ENCODE results near the gene MRPL12.
"Not testable (repeated sequence)": the region's sequence is repeated elsewhere in the genome, so short reads cannot be mapped to it uniquely, and the experiment has no call there.

MRPL12 gene

GRCh38 chr17:81716674-81716996 is 13.5 kb downstream of the MRPL12 start:
- no peak for DNase-seq (ENCODE audit: low spot score)

GRCh38 chr17:81717049-81717765 is 14.0 kb downstream of the MRPL12 start:
- DNase-seq (ENCODE audit: low spot score), result no peak

DNA sequence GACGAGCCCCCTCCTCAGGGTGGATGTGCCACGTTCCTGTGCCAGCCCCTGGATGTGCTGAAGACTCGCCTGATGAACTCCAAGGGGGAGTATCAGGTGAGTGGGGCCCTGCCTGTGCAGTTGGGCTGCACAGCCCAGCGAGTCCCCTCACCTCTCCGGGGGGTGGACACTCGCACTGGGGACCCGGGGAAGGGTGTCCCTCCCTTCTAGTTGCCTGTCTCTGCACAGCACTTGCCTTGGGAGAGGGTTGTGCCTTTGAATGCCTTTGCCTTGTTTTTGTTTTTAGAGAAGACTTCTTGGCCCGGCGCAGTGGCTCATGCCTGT is 14.6 kb downstream of the MRPL12 start:
- DNase-seq (ENCODE audit: low spot score), result no peak

GRCh38 chr17:81719410-81720266 is 16.5 kb downstream of the MRPL12 start:
- no peak for DNase-seq (ENCODE audit: low spot score)

- DNase-seq (ENCODE audit: low spot score), result no peak
Observed at GRCh38 chr17:81720267-81721071, 17.3 kb downstream of the MRPL12 start.

GRCh38 chr17:81722184-81723120 is 19.3 kb downstream of the MRPL12 start:
- DNase-seq (ENCODE audit: low spot score), result no peak

GRCh38 chr17:81723651-81724209 is 20.6 kb downstream of the MRPL12 start:
- DNase-seq (ENCODE audit: low spot score), result peak; percentile 48

DNA sequence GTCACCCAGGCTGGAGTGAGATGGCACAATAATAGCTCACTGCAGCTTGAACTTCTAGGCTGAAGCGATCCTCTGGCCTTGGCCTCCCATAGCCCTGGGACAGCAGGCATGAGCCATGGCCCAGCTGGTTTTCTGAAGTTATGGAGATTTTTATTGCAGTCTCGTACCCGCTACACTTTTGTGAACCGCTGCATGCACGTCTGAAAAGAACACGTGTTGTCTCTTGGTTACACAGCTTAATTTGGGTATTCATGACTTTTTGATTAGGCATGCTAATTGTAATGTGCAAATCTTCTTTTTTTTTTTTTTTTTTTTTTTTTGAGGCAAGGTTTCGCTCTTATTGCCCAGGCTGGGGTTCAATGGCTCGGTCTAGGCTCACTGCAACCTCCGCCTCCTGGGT is 22.3 kb downstream of the MRPL12 start:
- DNase-seq (ENCODE audit: low spot score), result no peak

GRCh38 chr17:81726004-81726403 is 22.8 kb downstream of the MRPL12 start:
- DNase-seq (ENCODE audit: low spot score), result no peak

GRCh38 chr17:81727324-81728031 is 24.3 kb downstream of the MRPL12 start:
- no peak for DNase-seq (ENCODE audit: low spot score)

- peak; percentile 70 for DNase-seq (ENCODE audit: low spot score)
Observed at GRCh38 chr17:81733507-81734404, 30.6 kb downstream of the MRPL12 start.

DNA sequence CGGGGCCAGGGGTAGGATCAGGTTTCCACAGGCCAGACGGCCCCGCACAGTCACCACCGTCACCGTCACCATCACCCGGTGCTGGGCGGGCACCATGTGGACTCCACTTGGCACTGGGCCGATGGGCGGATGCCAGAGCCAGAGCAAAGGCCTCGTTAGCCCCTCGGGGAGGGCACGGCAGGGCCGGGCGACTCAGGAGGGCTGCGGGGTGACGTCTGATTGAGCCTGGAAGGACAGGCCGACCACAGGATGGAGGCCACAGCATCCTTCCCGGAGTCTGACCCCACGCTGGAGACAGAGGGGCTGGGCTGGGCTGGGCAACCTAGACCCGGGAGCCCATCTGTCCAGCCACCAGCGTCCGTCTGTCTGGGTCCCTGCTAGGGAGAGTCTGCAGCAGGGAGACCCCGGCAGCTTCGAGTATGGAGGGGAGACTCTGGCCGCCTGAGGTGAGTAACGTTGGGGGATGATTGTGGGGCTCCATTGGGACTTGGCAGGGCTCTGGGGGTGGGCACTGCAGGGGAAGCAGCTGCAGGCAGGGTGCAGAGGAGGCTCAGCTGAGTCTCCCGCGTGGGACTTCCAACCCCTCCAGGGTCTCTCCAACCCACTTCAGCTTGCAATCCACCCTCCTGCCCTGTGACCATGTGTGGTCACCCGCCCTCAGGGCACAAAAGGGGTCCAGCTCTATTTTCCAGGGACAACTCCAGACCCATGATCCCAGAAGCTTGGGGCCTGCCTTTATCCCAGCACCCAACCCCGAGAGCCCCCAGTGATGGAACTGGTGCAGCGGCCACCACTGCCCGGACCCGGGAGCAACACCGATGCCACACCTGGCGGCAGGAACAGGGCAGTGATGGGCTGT is 31.5 kb downstream of the MRPL12 start:
- no peak for DNase-seq (ENCODE audit: low spot score)

DNA sequence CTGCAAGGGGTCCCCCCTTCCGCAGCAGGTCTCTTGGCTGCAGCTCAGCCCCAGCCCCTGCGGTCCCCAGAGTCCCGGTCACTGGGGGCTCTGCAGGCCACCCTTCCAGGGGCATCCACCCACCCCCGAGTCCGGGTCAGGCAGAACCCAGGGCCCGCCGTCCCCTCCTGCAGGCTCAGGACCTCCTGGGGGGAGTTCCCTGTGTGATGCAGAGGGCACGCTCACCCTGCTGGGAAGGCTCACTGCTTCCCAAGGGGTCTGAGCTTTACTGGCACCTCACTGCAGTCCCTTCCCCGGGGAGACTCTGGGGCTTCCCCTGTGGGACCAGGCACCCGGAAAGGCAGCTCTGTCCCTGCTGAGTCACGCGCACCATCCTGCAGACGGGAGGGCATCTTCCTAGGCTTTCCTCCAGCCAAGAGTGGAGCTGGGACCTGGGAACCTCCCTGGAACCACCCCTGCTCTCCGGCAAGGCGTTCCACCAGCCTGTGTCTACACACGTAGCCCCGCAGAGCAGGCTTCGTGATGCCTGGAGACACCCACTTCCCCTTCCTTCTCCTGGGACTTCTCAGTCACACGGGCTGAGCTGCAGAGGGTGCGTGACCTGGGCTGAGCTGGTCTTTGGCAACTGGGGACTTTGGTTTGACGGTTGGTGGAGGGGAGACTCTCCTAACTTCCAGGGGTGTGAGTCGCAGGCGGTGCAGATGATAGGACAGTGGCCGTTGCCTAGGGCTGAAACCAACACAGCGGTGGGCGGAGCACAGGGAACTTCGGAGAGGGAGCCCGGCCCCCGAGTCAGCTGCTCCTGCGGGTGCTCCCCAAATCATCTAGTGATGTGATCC is 32.3 kb downstream of the MRPL12 start:
- DNase-seq (ENCODE audit: low spot score), result peak; percentile 57

DNA sequence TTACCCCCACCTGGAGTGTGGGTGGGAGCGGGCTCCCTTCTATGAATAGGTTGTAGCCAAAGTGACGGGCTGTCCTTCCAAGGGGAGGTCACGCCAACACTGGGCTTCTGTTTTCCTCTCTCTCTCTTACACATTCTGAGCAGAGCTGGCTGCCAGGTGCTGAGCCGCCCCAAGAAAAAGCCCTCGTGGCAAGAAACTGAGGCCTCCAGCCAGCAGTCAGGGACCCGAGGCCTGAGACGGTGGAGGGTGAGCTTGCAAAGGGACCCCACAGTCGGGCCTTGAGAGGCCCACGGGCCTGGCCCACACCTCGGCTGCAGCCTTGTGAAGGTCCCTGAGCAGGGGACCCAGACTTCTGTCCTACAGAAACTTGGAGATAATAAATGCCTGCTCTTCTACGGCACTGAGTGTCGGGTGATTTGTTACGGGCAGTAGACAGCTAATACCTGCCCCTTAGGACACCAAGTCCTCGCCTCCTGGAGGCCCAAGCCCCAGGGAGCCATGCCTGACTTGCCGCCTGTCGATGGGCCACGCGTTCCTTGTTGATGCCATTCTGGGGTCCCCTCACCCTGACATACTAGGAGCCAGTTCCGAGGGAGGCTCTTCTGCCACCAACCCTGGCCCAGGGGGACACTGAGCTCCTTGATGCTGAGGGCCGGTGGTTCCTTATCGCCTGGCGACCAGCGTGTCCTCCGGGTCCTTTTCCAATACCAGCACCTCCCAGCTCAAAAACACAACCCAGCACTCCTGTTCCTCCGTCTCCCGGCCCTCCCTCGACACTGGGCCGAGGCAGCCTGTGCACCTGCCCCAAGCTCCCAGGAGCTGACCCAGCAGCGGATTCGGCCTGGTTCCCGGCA is 35.0 kb downstream of the MRPL12 start:
- DNase-seq (ENCODE audit: low spot score), result no peak

DNA sequence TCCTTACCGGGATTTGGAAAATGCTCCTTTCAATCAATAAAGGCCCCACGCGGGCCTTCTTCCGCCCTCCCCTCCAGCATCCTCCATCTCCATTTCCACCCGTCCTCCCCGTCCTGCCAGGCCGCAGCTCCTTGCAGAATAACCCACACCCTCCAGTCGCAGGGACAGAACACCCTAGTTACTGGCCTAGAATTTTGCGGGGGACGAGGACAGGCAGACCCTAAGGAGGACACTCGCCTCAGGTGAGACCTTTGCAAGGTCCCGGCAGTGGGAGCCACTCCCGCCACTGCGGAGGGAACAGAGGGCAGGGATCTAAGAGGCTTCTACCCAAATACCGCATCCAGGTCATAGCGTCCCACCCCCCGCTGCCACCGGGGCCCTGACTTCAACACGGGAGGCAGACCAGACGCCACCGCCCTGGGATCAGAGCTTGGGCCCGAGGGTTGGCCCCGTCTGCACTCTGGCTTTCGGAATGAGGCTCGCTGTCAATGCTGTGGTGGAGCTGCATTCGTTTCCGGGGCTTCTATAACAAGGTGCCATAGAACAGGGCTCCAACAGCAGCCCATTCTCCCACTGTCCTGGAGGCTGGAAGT is 35.7 kb downstream of the MRPL12 start:
- DNase-seq (ENCODE audit: low spot score), result no peak

- DNase-seq (ENCODE audit: low spot score), result not testable (repeated sequence)
Observed at GRCh38 chr17:81739593-81739992, 36.4 kb downstream of the MRPL12 start.
